SK-N-SH (cell line): Measurements from ENCODE around the gene IDH2. TPM values are rescaled to one million over a fixed set of nuclear protein-coding genes. Genes with fewer than 3 reads are reported as not detected.
A peak's percentile ranks its signal among the peaks of the same experiment; 100 is the strongest.

ENCODE experiments used
- CTCF ChIA-PET: fragments of 300-600, 350-600 bp; formaldehyde crosslinking; extraction: SDS; loops from one replicate; lab custom pipeline; 2021; lab: Yijun Ruan, JAX
- POLR2A ChIA-PET: fragments of 350-600 bp; sonication (Branson Sonifier 250); formaldehyde crosslinking; extraction: SDS; loops from one replicate; lab custom pipeline; 2020; ENCODE audit warnings: antibody characterized with exemption, inconsistent platforms; lab: Yijun Ruan, JAX
- DNase-seq: peaks from one replicate; pipeline ENCODE4 v3.0.0; 2012
- H2AFZ ChIP-seq: fragments of 200-600 bp; sonication (generic); 2 replicates; pipeline ENCODE4 v1.8.1; 2016; ENCODE audit warnings: antibody characterized with exemption, mild to moderate bottlenecking, low read depth
- H3F3A ChIP-seq: fragments of 200-600 bp; sonication (generic); replicated peaks from 2 replicates; pipeline ENCODE3; 2016; ENCODE audit warnings: antibody characterized with exemption, mild to moderate bottlenecking; ENCODE audit not compliant: insufficient read depth
- H3K27ac ChIP-seq, 2 experiments: fragments of 200-500 bp in 1 of 2; fragments of 200-600 bp in 1 of 2; sonication (Bioruptor generic) in 1 of 2; sonication (generic), shearing (Covaris generic) in 1 of 2; 2 replicates each; pipeline versions ENCODE4 v1.5.1 to v1.6.1; 2014 to 2016; ENCODE audit warnings: low read depth in 2 of 2, inconsistent platforms in 1 of 2, low read length in 1 of 2, mild to moderate bottlenecking in 1 of 2, mixed read lengths in 1 of 2
- H3K27me3 ChIP-seq: fragments of 200-600 bp; sonication (generic), shearing (Covaris generic); 2 replicates; pipeline ENCODE4 v1.6.1; 2016; ENCODE audit warnings: mixed run types; ENCODE audit not compliant: insufficient read depth
- H3K36me3 ChIP-seq, 2 experiments: fragments of 200-500 bp in 1 of 2; fragments of 200-600 bp in 1 of 2; sonication (Bioruptor generic) in 1 of 2; sonication (generic) in 1 of 2; replicated peaks in 1 of 2; 2 replicates each; pipeline versions ENCODE3 to v1.5.1; 2014 to 2016; ENCODE audit warnings: low read length in 1 of 2, mild to moderate bottlenecking in 1 of 2; ENCODE audit not compliant: insufficient read depth in 2 of 2, control insufficient read depth in 1 of 2
- H3K4me1 ChIP-seq, 2 experiments: fragments of 200-500 bp in 1 of 2; fragments of 200-600 bp in 1 of 2; sonication (Bioruptor generic) in 1 of 2; sonication (generic), shearing (Covaris generic) in 1 of 2; 2 replicates each; pipeline versions ENCODE4 v1.5.1 to v1.6.1; 2014 to 2016; ENCODE audit warnings: low read depth in 1 of 2, low read length in 1 of 2, mixed run types in 1 of 2; ENCODE audit not compliant: insufficient read depth in 2 of 2, control insufficient read depth in 1 of 2
- H3K4me2 ChIP-seq: fragments of 200-600 bp; sonication (generic), shearing (Covaris generic); 2 replicates; pipeline ENCODE4 v1.6.1; 2017; ENCODE audit warnings: mixed run types
- H3K4me3 ChIP-seq, 2 experiments: fragments of 200-500 bp in 1 of 2; fragments of 200-600 bp in 1 of 2; sonication (Bioruptor generic) in 1 of 2; sonication (generic), shearing (Covaris generic) in 1 of 2; 2 replicates each; pipeline versions ENCODE4 v1.5.1 to v1.8.1; 2014 to 2016; ENCODE audit warnings: low read depth in 2 of 2, inconsistent platforms in 1 of 2, low read length in 1 of 2, mild to moderate bottlenecking in 1 of 2, mixed read lengths in 1 of 2, moderate library complexity in 1 of 2
- H3K79me2 ChIP-seq: fragments of 200-600 bp; sonication (generic); 2 replicates; pipeline ENCODE4 v1.8.1; 2017; ENCODE audit warnings: mild to moderate bottlenecking; ENCODE audit not compliant: insufficient read depth
- H3K9ac ChIP-seq: fragments of 200-600 bp; sonication (generic); 2 replicates; pipeline ENCODE4 v1.6.1; 2017; ENCODE audit warnings: mixed run types
- H3K9me2 ChIP-seq: fragments of 200-600 bp; sonication (generic); 2 replicates; pipeline ENCODE4 v1.6.1; 2017; ENCODE audit warnings: mixed run types
- H3K9me3 ChIP-seq: fragments of 200-600 bp; sonication (generic); 2 replicates; pipeline ENCODE4 v1.6.1; 2017; ENCODE audit warnings: mixed run types, mild to moderate bottlenecking, moderate library complexity
- H4K20me1 ChIP-seq: fragments of 200-600 bp; sonication (generic); 2 replicates; pipeline ENCODE4 v1.6.1; 2017; ENCODE audit warnings: mild to moderate bottlenecking, mixed run types; ENCODE audit not compliant: insufficient read depth
- CHD2 ChIP-seq: fragments of 150-350 bp; IDR thresholded peaks from 2 replicates; pipeline ENCODE4 v1.6.1; 2018; ENCODE audit warnings: low read length; ENCODE audit not compliant: partially characterized antibody
- EP300 ChIP-seq, 2 experiments: IDR thresholded peaks; 2 replicates each; pipeline versions ENCODE4 v1.4.0 to v1.6.1; 2012; ENCODE audit warnings: borderline replicate concordance in 1 of 2, low read depth in 1 of 2, low read length in 1 of 2
- FOSL2 ChIP-seq: IDR thresholded peaks from 2 replicates; pipeline ENCODE4 v1.4.0; 2012; ENCODE audit warnings: low read depth, mild to moderate bottlenecking, moderate library complexity, borderline replicate concordance
- FOXJ3 ChIP-seq: sonication (generic); formaldehyde crosslinking; IDR thresholded peaks from 2 replicates; pipeline ENCODE4 v1.5.1; 2020; ENCODE audit warnings: mild to moderate bottlenecking, missing genetic modification reagents
- GATA2 ChIP-seq: sonication (generic); formaldehyde crosslinking; IDR thresholded peaks from 2 replicates; pipeline ENCODE4 v1.5.0; 2020; ENCODE audit warnings: mild to moderate bottlenecking, missing genetic modification reagents
- JUND ChIP-seq: IDR thresholded peaks from 2 replicates; pipeline ENCODE4 v1.4.0; 2012
- MAX ChIP-seq: IDR thresholded peaks from 2 replicates; pipeline ENCODE4 v1.4.0; 2012; ENCODE audit warnings: low read depth
- NFIC ChIP-seq: IDR thresholded peaks from 2 replicates; pipeline ENCODE4 v1.4.0; 2012; ENCODE audit warnings: borderline replicate concordance
- NRF1 ChIP-seq: IDR thresholded peaks from 2 replicates; pipeline ENCODE4 v1.6.1; 2012; ENCODE audit warnings: low read depth, mild to moderate bottlenecking, low read length
- PBX3 ChIP-seq: IDR thresholded peaks from 2 replicates; pipeline ENCODE4; 2012
- POLR2AphosphoS5 ChIP-seq: IDR thresholded peaks from 2 replicates; pipeline ENCODE4 v1.6.1; 2012; ENCODE audit warnings: low read depth, low read length
- RCOR1 ChIP-seq: fragments of 150-350 bp; IDR thresholded peaks from 2 replicates; pipeline ENCODE4 v1.6.1; 2017; ENCODE audit warnings: antibody characterized with exemption, low read length
- RFX5 ChIP-seq: IDR thresholded peaks from 2 replicates; pipeline ENCODE4 v1.6.1; 2012; ENCODE audit warnings: mild to moderate bottlenecking, improper control_type of control experiment, low read length
- TEAD4 ChIP-seq: IDR thresholded peaks from 2 replicates; pipeline ENCODE4 v1.4.0; 2012; ENCODE audit warnings: mild to moderate bottlenecking, borderline replicate concordance; ENCODE audit not compliant: insufficient read depth
- YY1 ChIP-seq: IDR thresholded peaks from 2 replicates; pipeline ENCODE4 v1.4.0; 2012; ENCODE audit warnings: low read depth, mild to moderate bottlenecking
- WGBS: methylation state at CpG from one replicate; pipeline ENCODE4 v1.1.6; 2017; ENCODE audit warnings: low lambda C conversion rate; 5-methylcytosine and 5-hydroxymethylcytosine counted together
- polyA plus RNA-seq, 3 experiments: library from polyadenylated mRNA; depleted of rRNA; stranded (reverse); fragments of >200 nt; gene quantifications; 2 replicates each; pipeline ENCODE4 v1.2.3, GENCODE V29; 2012
- TF ChIP-seq, protein P1 (sequence below): fragments of 150-350 bp; IDR thresholded peaks from 2 replicates; pipeline ENCODE4 v1.6.1; 2016; ENCODE audit warnings: mild to moderate bottlenecking, low read depth, low read length
- TF ChIP-seq, protein P2 (sequence below): IDR thresholded peaks from 2 replicates; pipeline ENCODE4 v1.6.1; 2012; ENCODE audit warnings: mild to moderate bottlenecking, low read depth, low read length, moderate library complexity

Gene IDH2
- polyA plus RNA-seq, 1 of the 3 experiments (the other 2 are of a cell fraction): 25.2 TPM

- H3F3A ChIP-seq: no peaks in the 10 kb centered on the region
- peak overlapping the region; percentile 68; the same call in 1 of the 2 replicates for H2AFZ ChIP-seq
- no peaks in the 10 kb centered on the region for H3K36me3 ChIP-seq
- H4K20me1 ChIP-seq: no peaks in the 10 kb centered on the region
- no peak overlapping the region for H3K9ac ChIP-seq
- no peaks in the 10 kb centered on the region for H3K9me3 ChIP-seq
- H3K27me3 ChIP-seq: no peaks in the 10 kb centered on the region
- no peaks in the 10 kb centered on the region for H3K9me2 ChIP-seq
- 69% methylated on average over 19 of the region's 21 CpGs for WGBS
- H3K79me2 ChIP-seq: no peaks in the 10 kb centered on the region
- peaks cover 0 to 14% of the 10 kb centered on the region in 2 experiments; a peak in 1 of 4 replicates for H3K4me1 ChIP-seq
- no peak for DNase-seq
- POLR2A ChIA-PET: interaction anchor here (0.7 to 1.2 kb wide), 4 partner anchors 58 to 249 kb away, joined by 3 to 10 read pairs (median 3); partner anchors contain the start of genes AP3S2, CIB1, GDPGP1 and SEMA4B
- no peak for TF ChIP-seq NRF1
- TF ChIP-seq, protein P1, sequence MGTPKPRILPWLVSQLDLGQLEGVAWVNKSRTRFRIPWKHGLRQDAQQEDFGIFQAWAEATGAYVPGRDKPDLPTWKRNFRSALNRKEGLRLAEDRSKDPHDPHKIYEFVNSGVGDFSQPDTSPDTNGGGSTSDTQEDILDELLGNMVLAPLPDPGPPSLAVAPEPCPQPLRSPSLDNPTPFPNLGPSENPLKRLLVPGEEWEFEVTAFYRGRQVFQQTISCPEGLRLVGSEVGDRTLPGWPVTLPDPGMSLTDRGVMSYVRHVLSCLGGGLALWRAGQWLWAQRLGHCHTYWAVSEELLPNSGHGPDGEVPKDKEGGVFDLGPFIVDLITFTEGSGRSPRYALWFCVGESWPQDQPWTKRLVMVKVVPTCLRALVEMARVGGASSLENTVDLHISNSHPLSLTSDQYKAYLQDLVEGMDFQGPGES: no peak
- no peak for TF ChIP-seq MAX
- no peak for TF ChIP-seq FOSL2
- no peak for TF ChIP-seq JUND
- no peak for TF ChIP-seq TEAD4
- no peak for TF ChIP-seq RFX5
- TF ChIP-seq RCOR1: no peak
- no peak overlapping the region for H3K4me2 ChIP-seq
- no peak overlapping the region for H3K4me3 ChIP-seq
- no peak overlapping the region for H3K27ac ChIP-seq
- CTCF ChIA-PET: interaction anchor here (0.6 to 4.2 kb wide), 32 partner anchors 8 to 742 kb away, joined by 3 to 37 read pairs (median 4); partner anchors contain the start of genes CIB1, FES, GDPGP1 and IDH2
These were observed 40.2 kb upstream of the IDH2 start for GRCh38 chr15:90142216-90143165.

DNA sequence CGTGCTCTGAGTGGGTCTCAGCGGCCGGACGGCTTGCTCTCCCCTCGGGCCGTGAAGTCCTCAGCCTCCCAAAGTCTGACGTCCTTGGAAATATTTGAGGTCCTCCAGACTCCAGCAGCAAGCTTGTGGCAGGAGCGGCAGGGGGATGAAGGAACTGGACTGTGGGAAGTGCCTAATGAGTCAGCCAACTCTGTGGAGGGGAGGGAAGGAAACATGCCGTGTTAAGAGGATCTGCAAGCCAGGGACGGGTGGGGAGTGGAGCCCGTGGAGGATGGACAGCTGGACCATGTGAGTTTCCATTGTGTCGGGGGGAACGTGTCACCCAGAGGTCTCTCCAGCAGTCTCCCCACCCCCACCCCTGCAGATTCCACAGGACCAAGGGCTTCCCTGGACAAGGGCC lies 39.4 kb upstream of the IDH2 start:
- H3K9me2 ChIP-seq: no peaks in the 10 kb centered on the region
- no peak overlapping the region for H3K4me3 ChIP-seq
- H3K9me3 ChIP-seq: no peaks in the 10 kb centered on the region
- POLR2A ChIA-PET: no interaction called here
- H3K9ac ChIP-seq: no peak overlapping the region
- H3F3A ChIP-seq: no peaks in the 10 kb centered on the region
- no peak overlapping the region for H3K4me2 ChIP-seq
- H3K79me2 ChIP-seq: no peaks in the 10 kb centered on the region
- CTCF ChIA-PET: interaction anchor here (0.6 to 4.2 kb wide), 17 partner anchors 10 to 478 kb away, joined by 3 to 37 read pairs (median 4); partner anchors contain the start of genes CIB1, GDPGP1 and IDH2
- WGBS: 80% methylated on average over 13 of the region's 13 CpGs
- no peaks in the 10 kb centered on the region for H3K27me3 ChIP-seq
- peaks cover 0 to 14% of the 10 kb centered on the region in 2 experiments; a peak in 1 of 4 replicates for H3K4me1 ChIP-seq
- DNase-seq: no peak
- H4K20me1 ChIP-seq: no peaks in the 10 kb centered on the region
- H2AFZ ChIP-seq: no peak overlapping the region
- H3K36me3 ChIP-seq: no peaks in the 10 kb centered on the region
- H3K27ac ChIP-seq: no peak overlapping the region
- TF ChIP-seq, protein P1: no peak
- no peak for TF ChIP-seq GATA2 (CRISPR knock-in tag)
- no peak for TF ChIP-seq PBX3
- no peak for TF ChIP-seq CHD2
- TF ChIP-seq POLR2AphosphoS5: no peak
- no peak for TF ChIP-seq TEAD4
- no peak for TF ChIP-seq RFX5
- TF ChIP-seq MAX: no peak
- TF ChIP-seq NFIC: no peak
- TF ChIP-seq, protein P2, sequence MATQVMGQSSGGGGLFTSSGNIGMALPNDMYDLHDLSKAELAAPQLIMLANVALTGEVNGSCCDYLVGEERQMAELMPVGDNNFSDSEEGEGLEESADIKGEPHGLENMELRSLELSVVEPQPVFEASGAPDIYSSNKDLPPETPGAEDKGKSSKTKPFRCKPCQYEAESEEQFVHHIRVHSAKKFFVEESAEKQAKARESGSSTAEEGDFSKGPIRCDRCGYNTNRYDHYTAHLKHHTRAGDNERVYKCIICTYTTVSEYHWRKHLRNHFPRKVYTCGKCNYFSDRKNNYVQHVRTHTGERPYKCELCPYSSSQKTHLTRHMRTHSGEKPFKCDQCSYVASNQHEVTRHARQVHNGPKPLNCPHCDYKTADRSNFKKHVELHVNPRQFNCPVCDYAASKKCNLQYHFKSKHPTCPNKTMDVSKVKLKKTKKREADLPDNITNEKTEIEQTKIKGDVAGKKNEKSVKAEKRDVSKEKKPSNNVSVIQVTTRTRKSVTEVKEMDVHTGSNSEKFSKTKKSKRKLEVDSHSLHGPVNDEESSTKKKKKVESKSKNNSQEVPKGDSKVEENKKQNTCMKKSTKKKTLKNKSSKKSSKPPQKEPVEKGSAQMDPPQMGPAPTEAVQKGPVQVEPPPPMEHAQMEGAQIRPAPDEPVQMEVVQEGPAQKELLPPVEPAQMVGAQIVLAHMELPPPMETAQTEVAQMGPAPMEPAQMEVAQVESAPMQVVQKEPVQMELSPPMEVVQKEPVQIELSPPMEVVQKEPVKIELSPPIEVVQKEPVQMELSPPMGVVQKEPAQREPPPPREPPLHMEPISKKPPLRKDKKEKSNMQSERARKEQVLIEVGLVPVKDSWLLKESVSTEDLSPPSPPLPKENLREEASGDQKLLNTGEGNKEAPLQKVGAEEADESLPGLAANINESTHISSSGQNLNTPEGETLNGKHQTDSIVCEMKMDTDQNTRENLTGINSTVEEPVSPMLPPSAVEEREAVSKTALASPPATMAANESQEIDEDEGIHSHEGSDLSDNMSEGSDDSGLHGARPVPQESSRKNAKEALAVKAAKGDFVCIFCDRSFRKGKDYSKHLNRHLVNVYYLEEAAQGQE: no peak
- TF ChIP-seq YY1: no peak
- no peak for TF ChIP-seq FOXJ3 (CRISPR knock-in tag)
- no peak for TF ChIP-seq EP300 (IDR thresholded peaks at IDR 0.05; ENCODE audit: borderline replicate concordance in 1 of 2, low read depth in 1 of 2, low read length in 1 of 2)
